Activated naive CD4-positive, alpha-beta T cell treated with anti-CD3 and anti-CD28 coated beads, Interleukin-2, amount 50 U/mL, for 24 hours (primary cell): ENCODE measurements around the gene TC2N.

Source experiments
- H3K27ac Mint-ChIP-seq: one replicate; pipeline ENCODE4 v1.8.0; 2021; ENCODE audit warnings: mild to moderate bottlenecking, mixed read lengths
- H3K27me3 Mint-ChIP-seq: one replicate; pipeline ENCODE4 v1.8.0; 2021; ENCODE audit warnings: mixed read lengths
- H3K36me3 Mint-ChIP-seq: one replicate; pipeline ENCODE4 v1.8.0; 2021; ENCODE audit warnings: mixed read lengths
- H3K4me1 Mint-ChIP-seq: one replicate; pipeline ENCODE4 v1.8.0; 2021; ENCODE audit warnings: mixed read lengths
- H3K4me3 Mint-ChIP-seq: one replicate; pipeline ENCODE4 v1.8.0; 2021; ENCODE audit warnings: mild to moderate bottlenecking, mixed read lengths
- H3K9me3 Mint-ChIP-seq: one replicate; pipeline ENCODE4 v1.8.0; 2021; ENCODE audit warnings: mixed read lengths

TC2N gene

DNA sequence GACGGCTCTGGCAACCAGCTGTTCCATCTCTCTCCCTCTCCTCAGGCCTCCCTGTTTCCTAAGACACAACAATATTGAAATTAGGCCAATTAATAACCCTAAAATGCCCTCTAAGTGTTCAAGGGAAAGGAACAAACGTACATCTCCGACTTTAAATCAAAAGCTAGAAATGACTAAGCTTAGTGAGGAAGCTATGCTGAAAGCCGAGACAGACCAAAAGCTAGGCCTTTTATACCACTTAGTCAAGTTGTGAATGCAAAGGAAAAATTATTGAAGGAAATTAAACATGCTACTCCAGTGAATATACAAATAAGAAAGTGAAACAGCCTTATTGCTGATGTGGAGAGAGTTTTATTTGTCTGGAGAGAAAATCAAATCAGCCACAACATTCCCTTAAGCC, 73.6 kb downstream of the TC2N start:
- H3K27me3 Mint-ChIP-seq = no peaks in the 10 kb centered on the region
- H3K4me3 Mint-ChIP-seq = no peak overlapping the region
- H3K36me3 Mint-ChIP-seq = peaks cover 24% of the 10 kb centered on the region
- H3K9me3 Mint-ChIP-seq = no peaks in the 10 kb centered on the region
- peaks cover 17% of the 10 kb centered on the region for H3K4me1 Mint-ChIP-seq
- peak overlapping the region; percentile 88 for H3K27ac Mint-ChIP-seq

DNA sequence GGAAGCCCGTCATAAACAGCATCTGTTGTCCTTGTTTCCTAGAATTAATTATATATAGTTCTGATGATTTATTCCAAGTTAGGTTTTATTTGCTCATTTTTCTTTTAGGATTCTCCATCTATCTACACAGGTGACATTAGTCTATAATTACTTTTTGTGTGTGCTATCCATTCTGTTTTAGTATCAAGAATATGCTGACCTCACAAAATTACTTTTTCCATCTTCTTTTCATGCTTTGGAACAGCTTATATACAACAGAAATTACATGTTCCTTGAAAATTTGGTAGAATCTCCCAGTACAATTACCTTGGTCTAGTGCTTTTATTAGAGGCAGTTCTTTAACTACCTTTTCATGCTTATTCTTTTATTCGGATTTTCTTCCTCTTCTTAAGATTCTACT, 81.1 kb downstream of the TC2N start:
- H3K4me3 Mint-ChIP-seq = no peak overlapping the region
- H3K9me3 Mint-ChIP-seq = no peaks in the 10 kb centered on the region
- H3K27me3 Mint-ChIP-seq = no peaks in the 10 kb centered on the region
- peaks cover 18% of the 10 kb centered on the region for H3K36me3 Mint-ChIP-seq
- peaks cover 3% of the 10 kb centered on the region for H3K4me1 Mint-ChIP-seq
- H3K27ac Mint-ChIP-seq = peak overlapping the region; percentile 46

DNA sequence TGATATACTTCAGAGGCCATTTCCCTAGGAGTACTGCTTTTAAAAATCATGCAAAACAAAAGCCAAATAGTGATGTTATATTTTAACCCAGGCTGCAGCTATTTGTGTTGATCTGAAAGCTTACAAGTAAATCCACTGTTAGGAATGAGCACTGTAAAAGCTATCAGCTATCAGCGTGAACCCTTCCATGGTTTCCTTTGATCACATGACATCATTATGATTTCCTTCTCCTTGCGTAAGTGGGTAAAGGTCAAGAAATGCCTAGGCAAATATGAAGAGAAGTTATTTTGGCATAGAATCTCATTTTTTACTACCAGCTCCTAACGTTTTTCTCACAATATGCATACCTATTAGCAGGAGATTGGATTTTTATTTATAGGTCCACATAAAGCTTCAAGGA, 86.9 kb downstream of the TC2N start:
- Mint-ChIP-seq H3K4me3 (no peak overlapping the region), H3K27me3 (no peaks in the 10 kb centered on the region), H3K9me3 (no peaks in the 10 kb centered on the region), H3K4me1 (peaks cover 5% of the 10 kb centered on the region), H3K36me3 (peaks cover 10% of the 10 kb centered on the region), H3K27ac (peak overlapping the region; percentile 4)

DNA sequence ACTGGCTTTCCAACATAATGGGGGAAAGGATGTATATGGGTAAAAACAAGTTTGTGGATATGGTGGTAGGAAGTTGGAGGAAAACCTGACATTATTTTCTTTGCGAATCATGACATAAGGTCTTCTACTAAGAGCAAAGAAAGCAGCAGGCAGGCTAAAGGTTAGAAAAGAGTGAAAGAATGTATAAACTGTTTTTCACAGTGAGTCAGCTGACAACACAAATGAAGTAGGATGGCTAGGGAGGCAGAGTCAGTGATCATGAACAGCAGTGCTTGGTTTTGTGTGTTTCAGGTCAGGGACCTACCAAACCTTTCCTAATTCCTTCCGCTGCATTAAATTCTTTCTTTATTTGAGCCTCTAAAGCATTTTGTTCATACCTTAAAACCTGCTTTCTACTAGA, 89.1 kb downstream of the TC2N start:
- Mint-ChIP-seq H3K27me3 (no peaks in the 10 kb centered on the region), H3K4me1 (peaks cover 24% of the 10 kb centered on the region), H3K27ac (no peak overlapping the region), H3K36me3 (peaks cover 6% of the 10 kb centered on the region), H3K4me3 (no peak overlapping the region), H3K9me3 (no peaks in the 10 kb centered on the region)

DNA sequence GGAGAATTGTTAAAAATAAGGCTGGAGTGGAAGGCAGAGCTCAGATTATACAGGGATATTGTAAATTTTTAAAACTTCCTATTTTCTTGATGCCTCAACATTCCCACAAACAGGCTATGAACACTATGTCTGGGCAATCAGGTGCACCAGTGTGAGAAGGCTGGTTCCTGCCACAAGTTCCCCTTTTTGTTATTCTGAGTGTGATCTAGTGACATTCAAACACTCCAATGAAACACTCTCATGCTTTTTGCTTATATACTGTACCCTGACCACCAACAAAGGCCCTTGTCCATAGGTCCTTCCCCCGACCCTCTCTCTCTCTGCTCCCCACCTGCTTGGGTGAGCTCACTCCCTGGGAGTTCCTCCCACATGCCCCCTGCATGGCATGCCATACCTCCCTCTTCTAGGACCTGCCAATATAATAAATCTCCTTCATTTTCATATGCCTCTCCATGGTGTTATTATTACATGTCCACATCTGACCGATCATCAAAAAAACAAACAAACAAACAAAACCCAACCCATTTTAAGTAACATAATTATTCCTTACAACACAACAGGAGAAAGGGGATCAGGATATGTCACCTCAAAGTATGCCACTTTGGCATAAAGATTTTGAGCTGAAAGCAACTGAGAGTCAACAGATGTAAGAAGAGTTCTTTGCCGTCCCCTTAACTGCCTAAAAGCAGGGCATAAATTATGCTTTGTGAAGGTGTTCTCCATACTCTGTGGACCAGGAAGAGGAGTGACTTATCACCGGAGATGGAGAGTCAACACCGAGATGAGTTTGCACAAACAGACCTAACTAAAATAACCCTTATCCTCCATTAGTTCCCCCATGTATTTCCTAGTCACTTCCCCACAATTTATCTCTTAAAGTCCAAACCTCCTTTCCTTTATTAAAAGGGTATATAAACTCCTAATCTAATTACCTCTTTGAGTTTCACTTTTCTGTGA, 92.9 kb downstream of the TC2N start:
- Mint-ChIP-seq H3K4me1 (peaks cover 24% of the 10 kb centered on the region), H3K9me3 (no peaks in the 10 kb centered on the region), H3K4me3 (no peak overlapping the region), H3K27ac (no peak overlapping the region), H3K27me3 (no peaks in the 10 kb centered on the region), H3K36me3 (peaks cover 8% of the 10 kb centered on the region)

DNA sequence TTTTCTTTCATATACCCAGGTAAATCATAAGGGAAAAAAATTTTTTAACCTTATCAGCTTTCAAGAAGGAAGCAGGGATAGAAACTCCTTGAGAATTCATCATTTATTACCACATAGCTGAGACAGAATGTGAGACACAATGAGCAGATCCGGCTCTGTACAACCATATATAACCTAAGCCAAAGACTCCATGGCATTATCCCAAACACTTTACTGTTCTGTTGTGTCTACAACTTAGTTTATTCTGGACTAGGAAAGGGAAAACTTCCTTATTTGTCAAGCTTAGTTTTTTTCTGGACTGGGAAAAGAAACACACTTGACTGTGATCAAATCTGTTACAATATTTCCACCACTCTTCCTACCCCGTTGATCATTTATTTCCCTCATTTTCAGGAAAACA, 97.2 kb downstream of the TC2N start:
- no peaks in the 10 kb centered on the region for H3K9me3 Mint-ChIP-seq
- H3K27ac Mint-ChIP-seq = no peak overlapping the region
- H3K36me3 Mint-ChIP-seq = peaks cover 5% of the 10 kb centered on the region
- no peaks in the 10 kb centered on the region for H3K27me3 Mint-ChIP-seq
- peaks cover 16% of the 10 kb centered on the region for H3K4me1 Mint-ChIP-seq
- H3K4me3 Mint-ChIP-seq = no peak overlapping the region

DNA sequence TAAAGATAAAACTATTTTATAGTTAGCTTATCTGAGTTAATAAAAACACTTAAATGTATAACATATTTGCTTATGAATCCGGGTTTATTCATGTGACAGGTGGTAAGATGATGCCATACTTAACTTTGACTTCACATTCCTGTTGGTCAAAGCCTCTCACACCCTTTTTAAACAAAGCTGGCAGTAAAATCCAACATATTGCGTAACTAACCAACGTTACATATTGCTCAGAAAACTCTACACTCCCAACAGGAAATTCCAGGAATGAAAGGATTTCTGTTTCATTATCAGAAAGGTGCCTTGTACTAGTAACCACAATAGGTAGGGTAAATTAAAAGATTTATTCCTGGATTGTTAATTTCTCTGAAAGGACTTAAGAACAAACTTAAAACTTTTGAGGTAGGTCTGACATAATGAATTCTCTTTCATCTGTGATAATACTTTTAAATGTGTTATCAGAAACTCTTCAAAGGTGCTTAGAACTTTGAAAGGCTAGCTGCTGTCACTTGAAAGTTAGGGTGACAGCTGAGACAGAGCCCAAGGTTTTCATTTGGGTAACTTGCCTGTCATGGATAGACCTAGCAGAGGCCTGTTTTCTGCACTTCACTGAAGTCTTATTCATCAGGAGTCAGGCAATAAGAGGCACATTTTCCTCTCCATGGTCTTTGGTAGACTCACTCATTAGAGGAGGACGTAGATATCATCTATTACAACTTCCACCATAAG, 111.6 kb downstream of the TC2N start:
- peaks cover 16% of the 10 kb centered on the region for H3K36me3 Mint-ChIP-seq
- H3K4me1 Mint-ChIP-seq = no peaks in the 10 kb centered on the region
- H3K9me3 Mint-ChIP-seq = no peaks in the 10 kb centered on the region
- H3K27ac Mint-ChIP-seq = no peak overlapping the region
- no peaks in the 10 kb centered on the region for H3K27me3 Mint-ChIP-seq
- no peak overlapping the region for H3K4me3 Mint-ChIP-seq

DNA sequence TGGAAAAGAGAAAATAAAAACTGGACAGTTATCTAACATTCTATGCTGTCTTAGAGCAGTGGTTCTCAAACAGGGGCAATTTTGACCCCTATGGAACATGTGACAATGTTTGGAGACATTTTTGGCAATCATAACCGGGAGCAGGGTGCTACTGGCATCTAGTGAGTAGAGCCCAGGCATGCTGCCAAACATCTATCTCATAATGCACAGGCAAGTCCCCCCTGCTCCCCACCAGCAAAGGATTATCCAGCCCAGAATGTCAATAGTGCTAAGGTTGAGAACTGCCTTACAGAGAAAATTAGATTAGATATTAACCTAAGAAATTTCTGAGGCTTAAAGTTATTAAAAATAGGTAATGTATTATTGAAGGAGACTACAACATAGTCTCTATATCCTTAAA, 112.5 kb downstream of the TC2N start:
- Mint-ChIP-seq H3K36me3 (peaks cover 10% of the 10 kb centered on the region), H3K4me3 (no peak overlapping the region), H3K4me1 (no peaks in the 10 kb centered on the region), H3K27me3 (no peaks in the 10 kb centered on the region), H3K27ac (no peak overlapping the region), H3K9me3 (no peaks in the 10 kb centered on the region)

DNA sequence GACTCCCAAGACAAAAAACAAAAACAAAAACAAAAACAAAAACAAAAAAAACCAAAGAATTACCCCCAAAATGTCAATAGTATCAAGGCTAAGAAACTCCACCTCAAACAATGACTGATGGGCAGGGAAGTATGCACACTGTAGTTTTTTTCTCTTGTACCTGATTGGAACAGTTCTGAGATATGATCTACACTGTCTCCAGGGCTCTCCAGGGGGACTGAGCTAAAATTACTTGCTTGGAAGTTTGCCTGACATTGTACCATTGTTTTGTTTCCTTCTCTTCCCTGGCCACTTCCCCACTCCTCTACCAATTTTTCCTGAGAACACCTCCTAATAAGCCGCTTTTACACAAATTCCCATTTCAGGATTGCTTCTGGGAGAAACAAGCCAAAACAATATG, 113.2 kb downstream of the TC2N start:
- no peaks in the 10 kb centered on the region for H3K4me1 Mint-ChIP-seq
- H3K4me3 Mint-ChIP-seq = no peak overlapping the region
- H3K9me3 Mint-ChIP-seq = no peaks in the 10 kb centered on the region
- H3K27ac Mint-ChIP-seq = no peak overlapping the region
- H3K36me3 Mint-ChIP-seq = peaks cover 5% of the 10 kb centered on the region
- no peaks in the 10 kb centered on the region for H3K27me3 Mint-ChIP-seq

DNA sequence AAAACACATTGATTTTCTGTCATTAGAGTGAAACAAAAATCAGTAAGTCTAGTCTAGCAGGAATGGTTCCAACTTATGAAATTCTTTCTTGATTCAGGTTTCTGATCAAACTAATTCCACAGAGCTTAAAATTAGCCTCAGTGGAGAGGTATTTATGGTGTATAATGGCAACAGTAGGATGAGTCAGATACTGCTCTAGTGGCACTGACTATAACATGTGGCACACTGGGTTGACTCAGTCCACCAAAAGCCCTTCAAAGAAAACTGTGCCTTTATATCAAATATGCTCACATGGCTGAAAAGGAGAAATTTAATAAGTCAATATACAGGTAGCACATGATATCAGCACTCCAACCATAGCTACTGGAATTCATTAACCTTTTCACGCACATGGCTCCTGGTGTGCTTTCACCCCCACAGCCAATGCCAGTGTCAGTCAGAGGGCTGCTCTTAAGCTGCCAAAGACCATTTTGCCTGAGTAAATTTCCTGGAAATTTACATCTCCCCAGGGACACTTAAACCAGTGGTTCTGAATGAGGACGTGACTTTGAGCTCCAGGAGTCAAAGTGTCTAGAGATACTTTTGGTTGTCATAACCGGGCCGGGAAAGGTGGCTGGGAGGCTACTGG, 113.7 kb downstream of the TC2N start:
- peaks cover 6% of the 10 kb centered on the region for H3K36me3 Mint-ChIP-seq
- no peak overlapping the region for H3K27ac Mint-ChIP-seq
- no peaks in the 10 kb centered on the region for H3K4me1 Mint-ChIP-seq
- H3K27me3 Mint-ChIP-seq = no peaks in the 10 kb centered on the region
- H3K9me3 Mint-ChIP-seq = no peaks in the 10 kb centered on the region
- no peak overlapping the region for H3K4me3 Mint-ChIP-seq

DNA sequence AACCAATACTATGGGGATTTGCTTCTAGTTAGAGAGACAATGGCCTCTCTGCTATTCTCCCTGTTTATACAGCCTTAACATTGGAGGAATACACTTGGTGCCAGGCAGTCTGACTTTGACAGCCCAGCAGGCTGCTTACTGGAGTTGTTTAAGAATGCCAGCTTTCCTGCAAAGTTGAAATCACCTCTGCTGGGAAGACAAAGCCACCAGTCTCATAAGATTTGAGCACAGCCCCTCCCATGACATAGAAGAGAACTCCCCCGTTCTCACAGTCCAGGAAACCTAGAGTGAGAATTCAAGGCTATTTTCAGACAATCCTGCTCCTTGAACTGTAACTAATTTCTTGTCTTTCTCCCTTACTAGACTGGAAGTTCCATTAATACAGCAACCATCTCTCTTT, 114.4 kb downstream of the TC2N start:
- Mint-ChIP-seq H3K27ac (no peak overlapping the region), H3K9me3 (no peaks in the 10 kb centered on the region), H3K4me1 (no peaks in the 10 kb centered on the region), H3K4me3 (no peak overlapping the region), H3K36me3 (peaks cover 4% of the 10 kb centered on the region), H3K27me3 (no peaks in the 10 kb centered on the region)

DNA sequence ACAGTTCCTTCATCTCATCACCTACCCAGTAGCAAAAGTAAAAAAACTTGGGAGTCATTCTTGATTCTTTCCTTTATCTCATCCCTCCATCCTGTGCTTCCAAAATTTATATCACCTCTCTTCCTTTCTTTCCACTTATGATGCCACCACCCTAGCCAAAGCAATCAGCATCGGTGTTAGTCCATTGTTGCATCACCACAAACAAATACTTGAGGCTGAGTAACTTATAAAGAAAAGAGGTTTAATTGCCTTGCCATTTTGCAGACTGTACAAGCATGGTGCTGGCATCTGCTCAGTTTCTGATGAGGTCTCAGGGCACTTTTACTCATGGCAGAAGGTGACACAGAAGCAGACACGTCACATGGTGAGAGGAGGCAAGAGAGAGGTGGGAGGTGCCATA, 115.6 kb downstream of the TC2N start:
- H3K27me3 Mint-ChIP-seq = no peaks in the 10 kb centered on the region
- H3K4me3 Mint-ChIP-seq = no peak overlapping the region
- H3K9me3 Mint-ChIP-seq = no peaks in the 10 kb centered on the region
- H3K27ac Mint-ChIP-seq = no peak overlapping the region
- peaks cover 4% of the 10 kb centered on the region for H3K36me3 Mint-ChIP-seq
- H3K4me1 Mint-ChIP-seq = no peaks in the 10 kb centered on the region

DNA sequence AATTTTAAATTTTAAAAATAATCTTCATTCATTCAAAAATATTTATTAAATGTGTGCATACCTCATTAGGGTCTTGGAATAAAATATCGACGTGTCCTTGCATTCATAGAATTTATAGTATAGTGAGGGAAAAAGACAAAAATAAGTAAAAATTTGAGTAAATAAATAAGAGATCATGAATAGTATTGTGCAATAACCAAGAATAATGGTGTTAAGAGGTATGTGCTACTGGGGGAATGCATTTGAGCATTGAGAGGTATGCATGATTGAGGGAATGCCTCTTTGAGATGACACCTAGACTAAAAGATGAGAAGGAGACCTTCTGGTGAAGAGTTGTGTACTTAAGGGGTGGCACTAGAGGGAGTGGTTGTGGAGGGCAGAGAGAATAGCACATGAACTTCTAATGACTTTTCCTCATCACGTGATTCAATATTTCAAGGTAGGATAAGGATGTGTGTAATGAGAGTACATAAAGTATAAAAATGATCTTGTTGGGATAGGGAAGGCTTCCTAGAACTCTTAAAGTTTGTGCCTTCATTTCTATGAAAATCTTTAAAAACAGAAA, 116.6 kb downstream of the TC2N start:
- H3K4me3 Mint-ChIP-seq = no peak overlapping the region
- H3K27me3 Mint-ChIP-seq = no peaks in the 10 kb centered on the region
- H3K36me3 Mint-ChIP-seq = peaks cover 4% of the 10 kb centered on the region

DNA sequence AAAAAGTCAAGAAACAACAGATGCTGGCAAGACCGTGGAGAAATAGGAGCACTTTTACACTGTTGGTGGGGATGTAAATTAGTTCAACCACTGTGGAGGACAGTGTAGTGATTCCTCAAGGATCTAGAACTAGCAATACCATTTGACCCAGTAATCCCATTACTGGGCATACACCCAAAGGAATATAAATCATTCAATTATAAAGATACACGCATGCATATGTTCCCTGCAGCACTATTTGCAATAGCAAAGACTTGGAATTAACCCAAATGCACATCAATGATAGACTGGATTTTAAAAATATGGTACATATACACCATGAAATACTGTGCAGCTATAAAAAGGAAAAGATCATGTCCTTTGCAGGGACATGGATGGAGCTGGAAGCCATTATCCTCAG, 117.5 kb downstream of the TC2N start:
- no peaks in the 10 kb centered on the region for H3K4me1 Mint-ChIP-seq

More for the DNA sequence above, 116.6 kb downstream of the TC2N start:
- Mint-ChIP-seq H3K4me1 (no peaks in the 10 kb centered on the region), H3K27ac (no peak overlapping the region), H3K9me3 (no peaks in the 10 kb centered on the region)

DNA sequence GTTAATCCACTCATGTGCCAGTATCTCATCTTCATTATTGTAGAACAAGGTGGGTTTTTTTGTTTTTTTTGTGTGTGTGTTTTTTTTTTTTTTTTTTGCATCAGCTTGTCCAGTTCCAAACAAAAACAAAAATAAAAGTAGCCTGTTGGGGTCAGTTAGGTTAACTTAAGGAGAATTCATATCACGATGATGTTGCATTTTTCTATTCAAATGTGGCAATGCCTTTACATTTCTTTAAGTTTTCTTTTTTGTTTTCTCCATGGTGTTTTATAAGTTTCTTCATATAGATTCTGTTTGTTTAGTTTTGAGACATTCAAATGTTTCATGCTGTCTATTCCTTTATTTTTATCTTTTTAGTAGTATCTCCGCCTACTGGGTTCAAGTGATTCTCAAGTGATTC, 119.3 kb downstream of the TC2N start:
- Mint-ChIP-seq H3K4me3 (no peak overlapping the region), H3K36me3 (peaks cover 4% of the 10 kb centered on the region), H3K27me3 (no peaks in the 10 kb centered on the region), H3K9me3 (no peaks in the 10 kb centered on the region), H3K4me1 (no peaks in the 10 kb centered on the region), H3K27ac (no peak overlapping the region)

More for the DNA sequence above, 117.5 kb downstream of the TC2N start:
- H3K27me3 Mint-ChIP-seq = no peaks in the 10 kb centered on the region
- peaks cover 4% of the 10 kb centered on the region for H3K36me3 Mint-ChIP-seq
- no peak overlapping the region for H3K27ac Mint-ChIP-seq
- H3K4me3 Mint-ChIP-seq = no peak overlapping the region
- no peaks in the 10 kb centered on the region for H3K9me3 Mint-ChIP-seq
